ENCODE measurements around the gene SH3PXD2A. TPM values are rescaled to one million over a fixed set of nuclear protein-coding genes. Genes with fewer than 3 reads are reported as not detected.

The SH3PXD2A gene
- total and polyA plus RNA-seq, 9 of the 15 experiments (the other 6 are each of a cell fraction or from before 2014, with no cell fraction given): 0.41 to 9.3 (median 2.5) TPM

DNA sequence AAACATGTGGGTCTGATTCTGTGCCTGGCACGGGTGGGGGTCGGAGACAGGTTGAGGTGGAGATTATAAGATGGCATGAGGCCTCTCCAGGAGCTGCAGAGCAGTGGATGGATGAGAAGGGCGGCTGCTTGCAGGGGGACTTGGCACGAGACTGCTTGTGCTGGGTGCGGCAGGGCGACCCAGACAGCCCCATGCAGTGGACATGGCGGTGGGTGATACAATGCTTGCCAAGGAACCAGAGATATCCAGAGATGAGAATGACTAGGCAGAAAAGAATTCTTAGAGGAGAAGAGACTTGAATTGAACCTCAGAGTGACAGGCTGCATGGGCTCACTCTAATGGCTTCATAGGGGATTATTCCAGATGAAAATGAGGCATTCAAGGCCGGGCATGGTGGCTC is 216.4 kb downstream of the SH3PXD2A start:
- no TSS peak for BruUV-seq (replicated peaks)
- no peak for TF ChIP-seq ZBTB43 (CRISPR knock-in tag; IDR thresholded peaks at IDR 0.05)
- no peak for TF ChIP-seq SRF (CRISPR knock-in tag; IDR thresholded peaks at IDR 0.05)
- TF ChIP-seq, protein P1, sequence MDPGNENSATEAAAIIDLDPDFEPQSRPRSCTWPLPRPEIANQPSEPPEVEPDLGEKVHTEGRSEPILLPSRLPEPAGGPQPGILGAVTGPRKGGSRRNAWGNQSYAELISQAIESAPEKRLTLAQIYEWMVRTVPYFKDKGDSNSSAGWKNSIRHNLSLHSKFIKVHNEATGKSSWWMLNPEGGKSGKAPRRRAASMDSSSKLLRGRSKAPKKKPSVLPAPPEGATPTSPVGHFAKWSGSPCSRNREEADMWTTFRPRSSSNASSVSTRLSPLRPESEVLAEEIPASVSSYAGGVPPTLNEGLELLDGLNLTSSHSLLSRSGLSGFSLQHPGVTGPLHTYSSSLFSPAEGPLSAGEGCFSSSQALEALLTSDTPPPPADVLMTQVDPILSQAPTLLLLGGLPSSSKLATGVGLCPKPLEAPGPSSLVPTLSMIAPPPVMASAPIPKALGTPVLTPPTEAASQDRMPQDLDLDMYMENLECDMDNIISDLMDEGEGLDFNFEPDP (CRISPR knock-in tag; IDR thresholded peaks at IDR 0.05): no peak
- peak; percentile 42 for TF ChIP-seq MAFG (tag; conservative IDR thresholded peaks at IDR 0.05)
- no peak for TF ChIP-seq ZNF77 (CRISPR knock-in tag; IDR thresholded peaks at IDR 0.05)
- no peak for TF ChIP-seq ZNF445 (CRISPR knock-in tag; IDR thresholded peaks at IDR 0.05; ENCODE audit: low read depth)
- no peak for TF ChIP-seq ZNF431 (CRISPR knock-in tag; IDR thresholded peaks at IDR 0.05)
- TF ChIP-seq JUNB (CRISPR knock-in tag; conservative IDR thresholded peaks at IDR 0.05): no peak
- TF ChIP-seq NFE2 (IDR thresholded peaks at IDR 0.05; ENCODE audit: low read depth): peak; percentile 28; the same call in 1 of the 2 replicates
- no peak for TF ChIP-seq ZFPM2 (CRISPR knock-in tag; IDR thresholded peaks at IDR 0.05)
- TF ChIP-seq U2AF1 (optimal IDR thresholded peaks at IDR 0.05; ENCODE audit: low read depth, low read length): no peak
- no peak for TF ChIP-seq CCAR2 (IDR thresholded peaks at IDR 0.05; ENCODE audit: low read depth, low read length)
- no peak for TF ChIP-seq ZFX (CRISPR knock-in tag; IDR thresholded peaks at IDR 0.05)
- no peak for TF ChIP-seq ZKSCAN3 (CRISPR knock-in tag; IDR thresholded peaks at IDR 0.05)
- TF ChIP-seq ZSCAN32 (CRISPR knock-in tag; IDR thresholded peaks at IDR 0.05): no peak
- TF ChIP-seq ZNF561 (CRISPR knock-in tag; conservative IDR thresholded peaks at IDR 0.05): no peak
- no peak for TF ChIP-seq MAFF (IDR thresholded peaks at IDR 0.05; ENCODE audit: low read length)
- TF ChIP-seq SRSF7 (optimal IDR thresholded peaks at IDR 0.05; ENCODE audit: low read depth, low read length): no peak
- TF ChIP-seq CTBP1 (IDR thresholded peaks at IDR 0.05; ENCODE audit: borderline replicate concordance): no peak
- TF ChIP-seq, protein P2, sequence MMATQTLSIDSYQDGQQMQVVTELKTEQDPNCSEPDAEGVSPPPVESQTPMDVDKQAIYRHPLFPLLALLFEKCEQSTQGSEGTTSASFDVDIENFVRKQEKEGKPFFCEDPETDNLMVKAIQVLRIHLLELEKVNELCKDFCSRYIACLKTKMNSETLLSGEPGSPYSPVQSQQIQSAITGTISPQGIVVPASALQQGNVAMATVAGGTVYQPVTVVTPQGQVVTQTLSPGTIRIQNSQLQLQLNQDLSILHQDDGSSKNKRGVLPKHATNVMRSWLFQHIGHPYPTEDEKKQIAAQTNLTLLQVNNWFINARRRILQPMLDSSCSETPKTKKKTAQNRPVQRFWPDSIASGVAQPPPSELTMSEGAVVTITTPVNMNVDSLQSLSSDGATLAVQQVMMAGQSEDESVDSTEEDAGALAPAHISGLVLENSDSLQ (IDR thresholded peaks at IDR 0.05): no peak
- TF ChIP-seq ZNF830 (CRISPR knock-in tag; IDR thresholded peaks at IDR 0.05): no peak
- peak; percentile 7; the same call in 1 of the 2 replicates for TF ChIP-seq NFE2L1 (tag; IDR thresholded peaks at IDR 0.05; ENCODE audit: borderline replicate concordance, low read depth)
- TF ChIP-seq ZSCAN29 (IDR thresholded peaks at IDR 0.05): no peak
- TF ChIP-seq MCM7 (IDR thresholded peaks at IDR 0.05): no peak
- TF ChIP-seq CHCHD3 (CRISPR knock-in tag; IDR thresholded peaks at IDR 0.05): no peak

More for the DNA sequence above, 216.4 kb downstream of the SH3PXD2A start:
- Histone ChIP-seq H3K36me3 (ENCODE audit: control insufficient read depth, insufficient read depth, low read length) (no peaks in the 10 kb centered on the region), H4K20me1 (replicated peaks; ENCODE audit: control insufficient read depth, insufficient read depth, low read length) (no peaks in the 10 kb centered on the region), H3K4me1 (replicated peaks in 1 of 2; ENCODE audit: control insufficient read depth in 2 of 2, insufficient read depth in 2 of 2, low read length in 2 of 2) (peaks cover 0 to 18% of the 10 kb centered on the region in 2 experiments; a peak in 2 of 5 replicates), H3K9ac (ENCODE audit: insufficient read depth in 1 of 2, low read depth in 2 of 2, low read length in 2 of 2) (peak overlapping the region in 1 of 2 experiments; percentile 52; a peak in 2 of 4 replicates), H3K4me2 (ENCODE audit: insufficient read depth, low read length) (no peak overlapping the region), H3K27ac (ENCODE audit: extremely low read depth, low read depth, low read length) (no peak overlapping the region; the same call in 2 of the 3 replicates), H2AFZ (ENCODE audit: low read depth, low read length) (no peak overlapping the region), H3K79me2 (ENCODE audit: control insufficient read depth, insufficient read depth, low read length) (no peaks in the 10 kb centered on the region; the same call in 2 of the 3 replicates), H3K9me1 (ENCODE audit: control insufficient read depth, insufficient read depth, low read length) (no peaks in the 10 kb centered on the region), H3K4me3 (no peak overlapping the region), H3K9me3 (replicated peaks; ENCODE audit: control insufficient read depth, insufficient read depth, low read depth, low read length) (no peaks in the 10 kb centered on the region), H3K27me3 (ENCODE audit: control insufficient read depth in 2 of 2, insufficient read depth in 2 of 2, low read length in 2 of 2) (no peaks in the 10 kb centered on the region)
- in situ Hi-C loops (cut with MboI): no loop called here
- DNase-seq (ENCODE audit: extremely low read depth in 1 of 4, low spot score in 3 of 4) (no peak), ATAC-seq (no peak), FAIRE-seq (no peak)
- 61% methylated on average over 7 of the region's 8 CpGs for WGBS (ENCODE audit: insufficient coverage, low coverage, missing lambda C conversion rate)
- CTCF ChIA-PET (ENCODE audit: low intra/inter-chr PET ratio): no interaction called here
- intact Hi-C loops (cut with micrococcal nuclease): no loop called here
- POLR2A ChIA-PET: no interaction called here

Measured in K562 (cell line).